B cell (primary cell): ENCODE results near the gene EML2. TPM values are rescaled to one million over a fixed set of nuclear protein-coding genes. Genes with fewer than 3 reads are reported as not detected.

ENCODE experiments used
- ATAC-seq: fragments of 200-7000 bp; cut with Tn5 transposase; one replicate; pipeline ENCODE4 v1.10.0; 2021; ENCODE audit warnings: low read depth, mild to moderate bottlenecking, moderate number of reproducible peaks, moderate library complexity
- CTCF ChIA-PET: fragments of 350-600 bp; sonication (Branson Sonifier 250); formaldehyde crosslinking; loops from one replicate; lab custom pipeline; 2021; ENCODE audit warnings: antibody characterized with exemption, inconsistent platforms; lab: Charles Lee
- POLR2A ChIA-PET: fragments of 350-600 bp; sonication (Branson Sonifier 250); formaldehyde crosslinking; loops from one replicate; lab custom pipeline; 2021; ENCODE audit warnings: antibody characterized with exemption; lab: Charles Lee
- DNase-seq: peaks from one replicate; pipeline ENCODE4 v3.0.0; 2013
- H2AFZ ChIP-seq: 2 replicates; pipeline ENCODE4 v1.6.1; 2012; ENCODE audit warnings: mild to moderate bottlenecking, low read depth, low read length; ENCODE audit not compliant: insufficient read depth, poor library complexity, severe bottlenecking
- H3K27ac ChIP-seq, 2 donors: 1 replicate in 1 of 2; 2 replicates in 1 of 2; pipeline ENCODE4 v1.5.1; 2012 to 2013; ENCODE audit warnings: low read length in 2 of 2, mild to moderate bottlenecking in 2 of 2, moderate library complexity in 1 of 2
- H3K27me3 ChIP-seq, 4 experiments: fragments of 200-600 bp in 1 of 4; sonication (generic) in 1 of 4; replicated peaks in 1 of 4; 1 replicate in 2 of 4; 2 replicates in 2 of 4; pipeline versions ENCODE4 v1.6.1 to v1.7.0; 2013 to 2016; ENCODE audit warnings: low read length in 3 of 4, mild to moderate bottlenecking in 2 of 4, mixed read lengths in 1 of 4, moderate library complexity in 1 of 4; ENCODE audit not compliant: insufficient read depth in 4 of 4, control insufficient read depth in 3 of 4; ENCODE audit errors: control extremely low read depth in 1 of 4
- H3K36me3 ChIP-seq, 2 experiments: replicated peaks in 1 of 2; 1 replicate in 1 of 2; 2 replicates in 1 of 2; pipeline versions ENCODE4 v1.6.1 to v1.7.1; 2013; ENCODE audit warnings: low read length in 1 of 2; ENCODE audit not compliant: insufficient read depth in 2 of 2, control insufficient read depth in 1 of 2; ENCODE audit errors: control extremely low read depth in 1 of 2, extremely low read depth in 1 of 2
- H3K4me1 ChIP-seq, 2 donors: fragments of 200-600 bp in 1 of 2; sonication (generic) in 1 of 2; 1 replicate in 1 of 2; 2 replicates in 1 of 2; pipeline versions ENCODE4 v1.5.1 to v1.6.1; 2013 to 2017; ENCODE audit warnings: low read length in 2 of 2; ENCODE audit not compliant: control insufficient read depth in 2 of 2, insufficient read depth in 2 of 2
- H3K4me2 ChIP-seq: replicated peaks from 2 replicates; pipeline ENCODE3; 2012; ENCODE audit warnings: mild to moderate bottlenecking, low read depth, low read length; ENCODE audit not compliant: poor library complexity, severe bottlenecking
- H3K4me3 ChIP-seq, 5 experiments: fragments of 200-600 bp in 1 of 5; sonication (generic) in 1 of 5; 1 replicate in 3 of 5; 2 replicates in 2 of 5; pipeline versions ENCODE4 v1.5.1 to v1.7.0; 2011 to 2016; ENCODE audit warnings: low read length in 4 of 5, mild to moderate bottlenecking in 4 of 5, low read depth in 2 of 5, control low read depth in 1 of 5, moderate library complexity in 1 of 5; ENCODE audit not compliant: insufficient read depth in 1 of 5; ENCODE audit errors: control extremely low read depth in 1 of 5, extremely low read depth in 1 of 5
- H3K79me2 ChIP-seq: fragments of 200-600 bp; sonication (generic); one replicate; pipeline ENCODE4 v1.6.0; 2016; ENCODE audit warnings: low read length; ENCODE audit not compliant: control insufficient read depth, insufficient read depth
- H3K9ac ChIP-seq: fragments of 200-600 bp; sonication (generic); 2 replicates; pipeline ENCODE4 v1.6.1; 2017; ENCODE audit warnings: mild to moderate bottlenecking, low read length, moderate library complexity
- H3K9me3 ChIP-seq, 3 donors: one replicate each; pipeline versions ENCODE4 v1.6.1 to v1.7.1; 2013; ENCODE audit warnings: low read length in 2 of 3; ENCODE audit not compliant: control insufficient read depth in 2 of 3, insufficient read depth in 1 of 3; ENCODE audit errors: control extremely low read depth in 1 of 3
- H4K20me1 ChIP-seq: 2 replicates; pipeline ENCODE4 v1.6.0; 2012; ENCODE audit warnings: mild to moderate bottlenecking, low read length; ENCODE audit not compliant: insufficient read depth, control insufficient read depth, poor library complexity, severe bottlenecking
- H3K27ac Mint-ChIP-seq: one replicate; pipeline ENCODE4 v1.8.0; 2021; ENCODE audit warnings: mixed read lengths
- H3K27me3 Mint-ChIP-seq: one replicate; pipeline ENCODE4 v1.8.0; 2021; ENCODE audit warnings: mixed read lengths
- H3K4me1 Mint-ChIP-seq: one replicate; pipeline ENCODE4 v1.8.0; 2021; ENCODE audit warnings: mixed read lengths
- H3K4me3 Mint-ChIP-seq: one replicate; pipeline ENCODE4 v1.8.0; 2021; ENCODE audit warnings: mixed read lengths
- H3K9me3 Mint-ChIP-seq: one replicate; pipeline ENCODE4 v1.8.0; 2022; ENCODE audit warnings: mixed read lengths; ENCODE audit not compliant: insufficient read depth
- CTCF ChIP-seq: fragments of 200-600 bp; IDR thresholded peaks from one replicate; pipeline ENCODE4 v1.8.0; 2022; ENCODE audit warnings: antibody characterized with exemption, mild to moderate bottlenecking
- EZH2 ChIP-seq: IDR thresholded peaks from 2 replicates; pipeline ENCODE4 v1.6.1; 2012; ENCODE audit warnings: borderline replicate concordance, low read depth, mild to moderate bottlenecking, moderate library complexity, low read length; ENCODE audit not compliant: insufficient read depth, poor library complexity, severe bottlenecking
- WGBS: methylation state at CpG from one replicate; pipeline ENCODE4 v1.1.5; 2013; ENCODE audit warnings: missing lambda C conversion rate; ENCODE audit not compliant: insufficient coverage; 5-methylcytosine and 5-hydroxymethylcytosine counted together
- intact Hi-C: fragments of 100-400 bp; cut with micrococcal nuclease; formaldehyde crosslinking; loops from one replicate; pipeline ENCODE4 v1.10.0; 2022
- polyA plus RNA-seq: library from polyadenylated mRNA; depleted of rRNA; stranded (reverse); fragments of >200 nt; gene quantifications from 2 replicates; pipeline ENCODE4 v1.2.3, GENCODE V29; 2012
- total RNA-seq, 2 donors: library from RNA; stranded (reverse); fragments of 120-200 nt in 1 of 2; gene quantifications; 1 replicate in 1 of 2; 2 replicates in 1 of 2; pipeline versions ENCODE4 v1.2.3 to v1.2.4, GENCODE V29; 2013 to 2022

EML2 gene
- total and polyA plus RNA-seq, 2 donors (not counting 1 experiment from before 2014, with no cell fraction given): 75.0 to 88.5 TPM

- Histone ChIP-seq H3K27ac (no peak overlapping the region), H2AFZ (no peak overlapping the region), H3K36me3 (peaks cover 0 to 2% of the 10 kb centered on the region in 2 experiments), H3K4me2 (no peak overlapping the region), H3K27me3 (no peaks in the 10 kb centered on the region), H3K9ac (no peak overlapping the region), H3K79me2 (peaks cover 35% of the 10 kb centered on the region), H3K4me1 (peaks cover 0 to 28% of the 10 kb centered on the region in 2 donors), H3K9me3 (no peaks in the 10 kb centered on the region), H4K20me1 (no peaks in the 10 kb centered on the region), H3K4me3 (no peak overlapping the region)
- intact Hi-C loops: no loop called here
- no peak overlapping the region for H3K4me3 Mint-ChIP-seq
- no peak overlapping the region for H3K27ac Mint-ChIP-seq
- no peak for ATAC-seq
- DNase-seq: no peak
- ChIA-PET POLR2A (no interaction called here), CTCF (interaction anchor here (0.6 to 1.5 kb wide), 5 partner anchors 9 to 238 kb away, joined by 3 to 5 read pairs (median 4); no protein-coding TSS in a partner anchor)
- H3K9me3 Mint-ChIP-seq: no peaks in the 10 kb centered on the region
- no peak for TF ChIP-seq EZH2
- TF ChIP-seq CTCF: no peak
- peaks cover 27% of the 10 kb centered on the region for H3K4me1 Mint-ChIP-seq
- no peaks in the 10 kb centered on the region for H3K27me3 Mint-ChIP-seq
- WGBS: no CpG with 5 or more reads among the region's 2 CpGs
These were observed 71.6 kb downstream of the EML2 start for GRCh38 chr19:45567609-45568008.

- POLR2A ChIA-PET: no interaction called here
- Histone ChIP-seq H4K20me1 (no peaks in the 10 kb centered on the region), H3K27me3 (no peaks in the 10 kb centered on the region), H3K4me2 (peak overlapping the region; percentile 44), H3K4me1 (peaks cover 0 to 36% of the 10 kb centered on the region in 2 donors), H3K9ac (no peak overlapping the region), H3K4me3 (no peak overlapping the region), H3K9me3 (no peaks in the 10 kb centered on the region), H3K27ac (peak overlapping the region in 1 of 2 donors; percentile 28), H2AFZ (no peak overlapping the region), H3K36me3 (peaks cover 0 to 3% of the 10 kb centered on the region in 2 experiments), H3K79me2 (peaks cover 31% of the 10 kb centered on the region)
- Mint-ChIP-seq H3K27me3 (no peaks in the 10 kb centered on the region), H3K4me3 (no peak overlapping the region), H3K9me3 (no peaks in the 10 kb centered on the region), H3K4me1 (peaks cover 25% of the 10 kb centered on the region), H3K27ac (peak overlapping the region; percentile 71)
- no peak for TF ChIP-seq CTCF
- no peak for TF ChIP-seq EZH2
- DNase-seq: peak; percentile 40
- no peak for ATAC-seq
- 87% methylated on average over 5 of the region's 5 CpGs for WGBS
- intact Hi-C loops: no loop called here
- CTCF ChIA-PET: no interaction called here
These were observed 74.9 kb downstream of the EML2 start for GRCh38 chr19:45564131-45564780.
